Activated CD4-positive, alpha-beta T cell treated with anti-CD3 and anti-CD28 coated beads for 4 hours (primary cell): Measurements from ENCODE around the gene KDM7A.
"Not testable (repeated sequence)": the region's sequence is repeated elsewhere in the genome, so short reads cannot be mapped to it uniquely, and the experiment has no call there.

ENCODE experiments used
- DNase-seq, 2 donors: peaks; one replicate each; pipeline ENCODE4 v3.0.0-alpha.2; 2020

KDM7A gene

DNA sequence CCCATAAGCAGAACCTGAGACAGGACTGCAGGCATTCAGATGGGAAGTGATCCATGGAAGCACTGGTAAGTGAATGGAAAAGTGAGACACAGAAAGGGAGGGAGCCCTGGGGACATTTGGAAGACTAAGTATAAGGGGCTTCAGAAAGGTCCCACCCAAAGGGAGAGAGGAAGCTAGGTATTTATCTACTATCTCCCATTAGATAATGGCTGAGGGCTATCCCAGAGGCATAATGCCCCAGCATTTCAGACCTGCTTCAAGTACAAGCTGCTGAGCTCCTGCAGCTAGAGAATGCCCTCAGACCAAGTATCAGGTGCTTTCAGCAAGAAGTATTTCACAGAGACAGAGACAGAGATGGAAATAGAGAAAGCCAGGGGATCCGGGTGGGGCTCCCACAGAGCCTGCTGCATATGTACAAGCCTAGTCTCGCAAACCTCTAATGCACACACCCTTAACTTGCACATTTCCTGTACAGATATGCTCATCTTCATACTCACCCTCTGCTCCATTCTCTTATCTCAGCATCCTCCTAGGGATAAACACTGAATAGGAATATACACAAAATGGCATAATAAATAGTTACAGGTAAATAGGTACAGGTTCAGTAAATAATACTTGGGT is 20.2 kb downstream of the KDM7A start:
- DNase-seq = no peak

DNA sequence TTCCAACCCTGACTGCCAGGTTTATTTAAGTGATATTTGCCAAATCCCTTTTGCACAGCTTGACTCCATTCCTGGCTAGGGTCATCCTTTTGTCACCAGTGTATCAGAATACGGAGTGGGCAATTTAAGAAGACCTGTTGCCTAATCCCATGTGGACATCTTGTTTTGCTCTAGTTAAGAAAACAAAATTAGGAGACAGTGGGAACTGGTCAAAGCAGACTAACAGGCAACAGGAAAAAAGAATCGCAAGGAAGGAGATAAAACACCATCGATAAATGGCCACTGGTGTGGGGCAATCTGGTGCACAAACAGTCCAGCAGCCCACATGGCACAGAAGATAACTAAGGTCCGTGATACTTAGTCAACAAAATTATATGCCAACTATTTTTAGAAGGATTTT is 21.4 kb downstream of the KDM7A start:
- DNase-seq = no peak

DNA sequence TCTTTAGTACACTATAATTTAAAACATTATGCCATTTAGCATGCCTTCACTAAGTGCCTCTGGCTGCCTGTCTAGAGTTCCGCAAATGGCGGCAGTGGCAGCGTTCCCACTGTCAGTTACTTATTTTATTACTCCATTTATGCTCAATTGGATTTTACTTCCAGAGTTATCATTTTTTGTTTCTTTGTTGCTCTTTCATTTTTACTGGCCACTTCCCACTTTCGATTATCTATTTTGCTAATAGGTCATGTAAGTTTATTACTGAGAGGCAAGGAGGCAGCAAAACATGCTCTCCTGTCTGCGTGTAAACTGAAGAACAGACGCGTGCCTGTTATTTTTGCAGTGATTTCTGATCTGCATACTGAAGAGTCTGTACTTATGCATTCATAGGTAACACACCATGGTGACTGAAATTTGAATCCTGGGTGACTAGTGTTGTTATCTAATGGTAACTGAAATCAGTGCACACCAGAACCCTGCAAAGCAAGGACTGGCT is 23.1 kb downstream of the KDM7A start:
- no peak for DNase-seq

DNA sequence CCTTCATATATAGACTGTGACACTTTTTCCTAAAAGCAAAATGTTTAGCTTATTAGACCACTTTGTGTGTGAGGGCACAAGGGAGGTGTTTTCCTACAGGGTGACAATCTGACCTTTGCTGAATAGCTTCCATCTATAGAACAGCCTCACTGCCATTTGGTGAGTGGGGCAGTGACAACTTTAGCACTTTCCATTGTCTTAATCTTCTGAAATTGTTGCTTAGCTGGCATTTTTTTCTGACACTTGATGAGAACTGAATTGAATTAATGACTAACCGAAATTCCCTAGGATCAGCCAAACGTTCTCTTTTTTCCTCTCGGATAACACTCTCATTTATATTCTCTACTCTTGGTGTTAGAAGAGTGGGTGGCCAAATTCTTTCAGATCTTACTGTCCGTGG is 30.2 kb downstream of the KDM7A start:
- no peak for DNase-seq

DNA sequence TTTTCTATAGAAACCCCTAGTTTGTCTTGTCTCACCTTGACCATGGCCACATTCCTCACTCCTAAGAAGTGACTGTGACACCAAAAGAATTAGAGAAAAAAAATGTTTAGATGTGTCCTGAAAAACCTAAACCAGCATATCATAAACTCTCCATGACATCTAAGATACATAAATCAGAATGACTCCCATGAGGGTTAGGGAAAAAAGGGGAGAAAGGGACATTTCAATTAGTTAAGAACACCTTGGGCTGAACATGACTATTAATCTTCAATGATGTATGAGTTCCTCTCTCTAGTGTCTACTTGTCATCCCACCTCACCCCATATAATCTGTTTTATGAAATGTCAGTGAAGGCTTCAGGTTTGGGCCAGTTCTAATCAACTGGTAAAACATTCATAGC is 31.1 kb downstream of the KDM7A start:
- DNase-seq = no peak

DNA sequence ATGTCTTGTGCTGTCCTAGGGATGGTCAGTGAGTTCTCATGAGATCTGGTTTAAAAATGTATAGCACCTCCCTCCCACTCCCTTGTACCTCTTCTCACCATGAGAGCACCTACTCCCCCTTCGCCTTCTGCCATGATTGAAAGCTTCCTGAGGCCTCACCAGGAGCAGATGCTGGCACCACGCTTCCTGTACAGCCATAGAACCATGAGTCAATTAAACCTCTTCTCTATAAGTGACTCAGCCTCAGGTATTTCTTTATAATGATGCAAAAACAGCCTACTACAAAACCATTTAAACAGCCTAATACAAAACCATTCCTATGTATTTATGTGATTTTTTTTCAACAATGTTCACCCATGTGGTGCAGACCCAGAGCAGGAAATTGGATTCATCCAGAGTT is 32.0 kb downstream of the KDM7A start:
- no peak for DNase-seq

DNA sequence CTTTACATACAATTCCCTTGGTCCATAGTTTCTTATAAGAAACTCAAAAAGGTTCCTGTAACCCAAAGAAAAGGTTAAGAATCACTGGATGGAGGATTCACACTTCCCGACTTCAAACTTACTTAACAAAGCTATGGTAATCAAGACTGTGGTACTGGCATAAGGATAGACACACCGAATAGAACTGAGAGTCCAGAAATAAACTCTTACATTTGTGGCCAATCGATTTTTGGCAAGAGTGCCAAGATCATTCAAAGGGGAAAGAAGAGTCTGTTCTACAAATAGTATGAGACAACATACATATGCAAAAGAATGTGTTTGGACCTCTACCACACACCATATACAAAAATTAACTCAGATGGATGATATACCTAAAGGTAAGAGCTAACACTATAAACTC is 32.8 kb downstream of the KDM7A start:
- no peak for DNase-seq

DNA sequence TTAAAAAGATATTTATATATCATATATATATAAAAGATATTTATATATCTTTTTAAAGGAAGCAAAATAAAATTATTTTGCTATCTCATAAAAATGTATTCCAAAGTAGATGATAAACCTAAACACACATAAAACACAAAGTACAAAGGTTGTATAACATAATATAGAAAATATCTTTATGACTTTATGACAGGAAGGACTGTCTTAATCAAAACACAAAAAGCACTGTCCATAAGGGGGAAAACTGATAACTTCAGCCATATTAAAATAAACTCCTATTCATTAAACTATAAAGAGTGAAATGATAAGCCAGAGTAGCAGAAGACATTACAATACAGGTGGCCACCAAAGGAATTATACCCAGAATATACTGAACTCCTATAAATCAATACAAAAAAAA is 34.8 kb downstream of the KDM7A start:
- no peak for DNase-seq

DNA sequence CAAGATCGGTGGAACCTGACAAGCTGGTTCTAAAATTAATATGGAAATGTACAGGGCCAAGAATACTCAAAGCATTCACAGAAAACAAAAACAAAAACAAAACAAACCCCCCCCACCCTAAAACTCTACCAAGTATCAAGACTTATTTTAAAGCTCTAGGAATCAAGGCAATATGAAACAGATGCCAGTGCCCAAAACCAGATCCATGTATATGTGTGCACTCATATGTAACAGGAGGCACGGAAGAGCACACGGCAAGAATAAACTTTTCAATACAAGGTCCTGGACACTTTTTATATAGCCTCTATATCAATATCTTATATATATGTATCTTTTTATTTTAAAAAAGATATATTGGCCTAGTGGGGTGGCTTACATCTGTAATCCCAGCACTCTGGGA is 35.5 kb downstream of the KDM7A start:
- DNase-seq = no peak

DNA sequence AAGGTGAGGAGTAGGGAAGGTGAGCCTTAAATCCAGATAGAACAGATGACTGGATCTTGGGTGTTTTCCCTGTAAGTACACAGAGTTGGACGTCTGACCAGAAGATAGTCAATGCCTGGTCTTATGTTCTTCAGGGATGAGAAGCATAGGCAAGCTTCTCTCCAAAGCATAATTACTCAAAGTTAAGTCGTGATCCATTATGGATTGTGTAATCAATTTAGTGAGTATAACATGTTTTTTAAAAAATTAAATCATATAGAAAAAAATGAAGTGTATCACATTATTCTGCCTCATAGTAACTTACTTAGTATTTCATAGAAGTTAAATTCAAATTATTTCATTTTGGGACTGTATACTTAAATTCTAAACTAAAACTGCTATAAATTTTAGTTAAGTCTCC is 39.7 kb downstream of the KDM7A start:
- no peak for DNase-seq

DNA sequence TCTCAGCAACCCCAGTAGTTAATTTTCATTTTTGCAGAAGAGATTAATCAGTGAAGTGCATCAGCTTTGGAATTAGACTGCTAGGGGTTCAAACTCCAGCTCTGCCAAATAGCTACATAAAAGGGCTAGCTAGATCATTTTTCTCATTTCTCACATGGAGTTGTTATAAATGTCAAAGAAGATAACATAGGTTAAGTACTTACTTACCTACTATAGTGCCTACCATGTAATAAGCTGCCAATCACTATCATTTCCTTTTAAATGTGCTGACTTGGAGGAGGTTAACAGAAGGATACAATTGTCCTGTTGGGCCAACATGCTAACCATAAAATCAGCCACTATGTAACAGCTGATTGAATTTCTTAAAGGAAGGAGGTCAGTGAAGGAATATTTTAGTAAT is 40.7 kb downstream of the KDM7A start:
- DNase-seq = no peak

DNA sequence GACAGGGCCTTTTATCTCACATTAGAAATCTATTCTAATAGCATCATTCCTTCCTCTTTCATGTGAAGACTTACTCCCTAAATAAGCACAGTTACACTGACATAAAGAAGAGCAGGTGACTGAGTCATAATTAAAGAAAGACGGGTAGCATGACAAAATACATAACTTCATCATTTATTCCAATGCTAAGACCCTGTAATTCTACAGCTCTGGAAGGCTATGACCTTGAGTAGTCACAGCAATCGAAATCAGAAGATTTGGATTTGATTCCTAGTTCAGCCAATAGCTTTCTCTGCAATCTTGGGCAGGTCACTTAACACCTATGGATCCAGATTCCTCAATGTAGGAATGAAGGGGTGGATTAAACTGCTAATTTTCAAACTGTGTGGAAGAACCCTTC is 42.7 kb downstream of the KDM7A start:
- DNase-seq = no peak

DNA sequence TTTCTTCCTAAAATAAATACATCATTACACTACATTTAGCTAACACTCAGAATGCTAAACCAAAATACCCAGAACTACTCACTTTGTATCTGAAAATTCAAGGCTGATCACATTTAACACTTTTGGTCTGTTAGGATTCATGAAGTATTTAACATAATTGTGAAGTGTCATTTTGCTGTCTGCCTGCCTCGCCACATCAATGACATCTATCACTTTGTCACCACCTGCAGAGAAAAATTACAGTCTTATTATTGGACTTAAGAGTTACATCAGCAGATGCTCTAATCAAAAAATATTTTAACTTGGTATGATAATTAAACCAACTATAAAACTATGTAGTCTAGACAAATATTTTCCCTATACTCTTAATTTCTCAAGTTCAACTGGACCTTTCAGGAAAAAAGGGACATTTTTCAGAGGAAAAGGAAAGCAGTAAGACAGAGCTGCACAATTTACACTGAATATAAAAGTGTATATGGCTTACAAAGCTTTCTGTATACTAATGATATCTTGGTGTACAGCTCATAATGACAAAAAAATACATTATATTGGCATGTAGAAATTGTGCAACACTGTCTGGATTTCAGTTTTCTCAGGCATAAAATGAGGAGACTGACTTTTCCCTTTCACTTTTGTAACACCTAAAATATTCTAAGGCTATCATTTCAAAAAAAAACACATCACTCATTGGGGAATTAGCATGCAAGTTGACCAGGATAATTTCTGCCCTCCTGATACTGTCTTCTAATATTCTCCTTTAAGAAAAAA is 49.2 kb downstream of the KDM7A start:
- DNase-seq = no peak

DNA sequence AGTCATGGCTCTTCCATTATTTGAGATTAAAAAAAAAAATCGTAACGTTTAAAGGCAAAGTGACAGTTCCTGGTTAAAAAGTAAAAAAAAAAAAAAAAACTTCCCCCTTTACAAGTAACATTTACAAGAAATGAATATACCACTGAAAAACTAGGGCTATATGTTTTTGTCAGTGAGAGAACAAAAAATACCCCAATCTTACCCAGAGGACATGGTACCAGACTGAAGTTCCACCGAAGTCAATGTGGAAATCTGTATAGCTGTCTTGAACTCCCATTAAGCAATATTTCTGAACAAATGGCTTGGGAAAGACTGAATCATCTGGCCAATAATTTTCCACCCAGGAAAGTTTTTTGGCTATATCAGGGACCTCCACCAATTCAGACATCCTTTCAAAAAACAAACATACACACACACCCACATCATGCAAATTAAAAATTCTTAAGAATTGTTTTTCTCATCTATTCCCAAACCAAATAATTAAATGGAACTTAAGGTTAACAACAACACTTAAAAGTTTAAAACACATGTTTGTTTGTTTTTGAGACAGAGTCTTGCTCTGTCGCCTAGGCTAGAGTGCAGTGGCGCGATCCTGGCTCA is 50.2 kb downstream of the KDM7A start:
- DNase-seq = no peak

DNA sequence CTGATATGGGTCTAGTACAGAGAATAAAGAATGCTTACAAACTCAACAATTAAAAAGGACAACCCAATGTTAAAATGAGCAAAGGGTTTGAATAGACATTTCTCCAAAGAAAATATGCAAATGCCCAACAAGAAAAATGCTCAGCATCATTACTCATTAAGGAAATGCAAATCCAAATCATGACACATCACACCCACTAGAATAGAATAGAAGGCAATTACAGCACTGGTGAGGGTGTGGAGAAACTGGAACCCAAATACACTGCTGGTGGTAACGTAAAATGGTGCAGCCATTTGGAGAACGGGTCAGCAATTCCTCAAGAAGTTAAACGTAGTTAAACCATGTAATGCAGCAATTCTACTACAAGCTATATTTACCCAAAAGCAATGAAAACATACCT is 53.8 kb downstream of the KDM7A start:
- no peak for DNase-seq

DNA sequence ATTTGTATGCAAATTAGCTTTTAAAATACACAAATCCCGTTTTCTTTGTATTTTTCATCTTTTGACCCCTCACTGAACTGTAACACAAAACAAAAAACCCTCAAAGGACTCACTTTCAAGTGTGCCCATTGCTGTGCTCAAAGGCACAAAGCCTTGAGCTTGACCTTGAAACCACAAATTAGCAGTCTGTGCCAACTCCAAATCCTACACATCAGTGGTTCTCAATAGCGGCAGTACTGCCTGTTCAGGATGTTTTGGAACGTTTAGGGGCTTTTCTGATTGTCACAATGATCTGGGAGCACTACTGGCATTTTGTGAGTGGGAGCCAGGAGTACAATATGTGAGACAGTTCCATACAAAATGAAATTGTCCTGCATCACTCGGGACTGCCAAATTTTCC is 55.5 kb downstream of the KDM7A start:
- no peak for DNase-seq

DNA sequence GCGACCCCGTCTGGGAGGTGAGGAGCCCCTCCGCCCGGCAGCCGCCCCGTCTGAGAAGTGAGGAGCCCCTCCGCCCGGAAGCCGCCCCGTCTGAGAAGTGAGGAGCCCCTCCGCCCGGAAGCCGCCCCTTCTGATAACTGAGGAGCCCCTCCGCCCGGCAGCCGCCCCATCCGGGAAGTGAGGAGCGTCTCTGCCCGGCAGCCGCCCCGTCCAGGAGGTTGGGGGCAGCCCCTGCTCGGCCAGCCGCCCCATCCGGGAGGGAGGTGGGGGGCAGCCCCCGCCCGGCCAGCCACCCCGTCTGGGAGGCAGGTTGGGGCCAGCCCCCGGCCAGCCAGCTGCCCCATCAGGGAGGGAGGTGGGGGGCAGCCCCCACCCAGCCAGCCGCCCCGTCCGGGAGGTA is 62.0 kb downstream of the KDM7A start:
- DNase-seq = not testable (repeated sequence)

DNA sequence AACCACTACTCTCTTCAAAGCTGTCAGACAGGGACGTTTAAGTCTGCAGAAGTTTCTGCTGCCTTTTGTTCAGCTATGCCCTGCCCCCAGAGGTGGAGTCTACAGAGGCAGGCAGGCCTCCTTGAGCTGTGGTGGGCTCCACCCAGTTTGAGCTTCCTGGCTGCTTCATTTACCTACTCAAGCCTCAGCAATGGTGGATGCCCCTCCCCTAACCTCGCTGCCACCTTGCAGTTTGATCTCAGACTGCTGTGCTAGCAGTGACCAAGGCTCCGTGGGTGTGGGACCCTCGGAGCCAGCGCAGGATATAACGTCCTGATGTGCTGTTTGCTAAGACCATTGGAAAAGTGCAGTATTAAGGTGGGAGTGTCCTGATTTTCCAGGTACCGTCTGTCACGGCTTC is 68.0 kb downstream of the KDM7A start:
- DNase-seq = not testable (repeated sequence)

DNA sequence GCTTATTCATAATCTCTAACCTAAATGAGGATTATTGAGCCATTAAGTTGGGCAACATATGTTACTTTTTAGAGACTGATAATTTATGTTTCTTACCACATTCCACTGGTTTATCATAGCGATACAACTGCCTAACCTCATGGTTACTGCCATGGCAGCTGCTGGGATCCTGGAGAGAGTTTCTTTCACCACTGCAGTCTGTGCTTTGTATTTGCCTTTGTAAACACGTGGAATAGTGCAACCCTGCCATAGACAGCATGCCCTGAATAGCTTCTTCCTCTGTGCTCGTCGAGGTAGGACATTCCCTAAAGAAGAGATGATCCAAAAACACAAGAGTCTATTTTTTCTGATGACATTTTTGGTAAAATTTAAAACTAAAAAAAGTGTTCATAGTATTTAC is 80.3 kb downstream of the KDM7A start:
- no peak for DNase-seq

DNA sequence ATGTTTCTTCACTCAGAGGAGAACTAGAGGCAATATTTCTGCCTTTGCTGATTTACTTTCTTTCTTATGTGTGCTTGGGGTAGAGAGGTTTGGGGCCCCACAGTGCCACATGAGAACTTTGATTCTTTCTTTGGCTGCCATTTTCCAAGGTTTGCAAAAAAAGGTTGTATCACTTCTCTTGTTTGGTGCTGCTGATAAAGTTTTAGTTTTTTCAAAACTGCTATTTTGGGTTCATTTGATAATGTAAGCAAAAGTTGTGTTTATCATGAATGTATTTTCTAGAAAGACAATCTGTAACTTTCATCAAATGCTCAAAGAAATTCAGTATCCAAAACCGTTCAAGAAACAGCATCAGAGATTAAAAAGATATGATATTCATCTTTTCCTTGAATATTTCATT is 83.4 kb downstream of the KDM7A start:
- no peak for DNase-seq

DNA sequence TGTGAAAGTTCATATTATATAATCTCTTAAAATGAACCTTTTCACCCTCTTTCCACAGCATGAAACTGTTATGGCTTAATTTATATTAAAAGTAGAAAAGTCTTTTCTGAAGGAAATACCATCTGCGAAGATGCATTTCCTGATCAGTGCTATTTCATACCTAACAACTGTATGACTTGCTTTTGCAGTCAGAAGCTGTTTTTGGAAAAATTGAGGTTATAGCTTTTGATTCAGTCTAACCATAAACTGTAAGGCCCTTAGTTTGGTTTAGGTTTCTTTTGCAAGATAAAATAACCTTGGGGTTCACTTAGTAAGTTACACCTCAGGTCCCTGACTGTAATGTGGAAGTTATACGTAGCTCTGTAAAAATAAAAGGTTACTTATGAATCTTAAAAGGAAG is 91.3 kb downstream of the KDM7A start:
- no peak for DNase-seq

DNA sequence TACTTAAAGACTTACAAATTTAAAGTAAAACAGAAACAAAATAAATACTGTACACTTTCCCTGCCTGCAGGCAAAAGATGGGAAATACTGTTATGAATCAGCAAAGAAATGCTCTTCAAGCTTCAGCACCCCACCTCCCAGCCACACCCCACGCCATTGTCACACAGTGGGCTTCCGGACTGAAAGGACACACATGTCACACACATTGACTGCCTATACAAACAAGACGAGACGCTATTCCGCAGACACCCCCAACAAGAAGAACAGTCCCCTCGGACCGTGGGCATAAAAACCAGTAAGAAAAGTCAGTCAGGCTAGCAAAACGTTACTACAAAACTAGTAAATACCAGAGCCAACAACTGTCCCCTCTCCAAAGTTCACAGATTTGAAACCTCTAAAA is 91.8 kb downstream of the KDM7A start:
- DNase-seq = peak; percentile 22 to 30

DNA sequence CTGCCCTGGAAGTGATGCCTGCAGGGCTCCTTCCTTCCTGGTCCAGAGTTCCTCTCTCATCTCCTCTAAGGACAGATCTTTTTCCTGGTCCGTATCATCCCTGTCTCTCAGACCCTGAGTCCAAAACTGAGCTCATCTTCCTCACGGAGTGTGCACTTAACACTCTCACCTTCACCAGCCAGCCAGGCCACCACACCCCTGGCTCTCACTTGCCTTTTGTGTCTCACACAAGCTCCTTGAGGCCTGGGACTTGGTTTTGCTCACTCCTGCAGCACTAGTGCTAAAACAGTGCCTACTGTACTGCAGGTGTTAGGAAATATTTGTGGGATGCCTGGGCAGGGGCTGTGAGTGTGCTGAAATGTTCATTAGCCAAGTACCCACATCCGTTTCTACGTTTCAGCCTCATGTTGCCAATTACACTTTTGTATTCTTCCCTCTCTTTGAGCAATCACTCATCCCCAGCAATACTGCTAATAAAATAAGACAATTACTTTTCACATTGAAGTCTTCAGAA is 92.6 kb downstream of the KDM7A start:
- no peak for DNase-seq

DNA sequence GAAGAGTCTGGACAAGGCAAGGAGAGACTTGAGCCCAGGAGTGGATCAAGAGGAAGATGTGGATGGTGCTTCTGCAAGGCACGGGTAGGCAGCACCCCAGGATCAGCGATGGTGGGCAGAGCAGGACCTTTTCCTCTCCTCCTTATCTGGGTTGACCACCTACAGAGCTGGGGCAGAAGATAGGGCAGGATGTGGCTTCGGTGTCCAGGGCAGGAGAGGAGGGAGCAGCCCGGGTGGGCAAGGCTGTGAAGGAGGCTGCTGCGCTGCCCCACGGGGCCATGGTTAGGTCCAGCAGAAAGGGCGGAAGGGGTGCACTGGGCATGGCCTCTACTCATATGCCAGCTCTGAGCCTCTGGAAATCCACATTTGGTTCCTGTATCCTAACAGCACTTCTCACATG is 94.0 kb downstream of the KDM7A start:
- DNase-seq = no peak
